NK-92 treated with Interleukin-12 subunit alpha and Interleukin-12 subunit beta, amount 100 ng/mL, for 24 hours (cell line): ENCODE data around the gene CCDC68.

ENCODE experiments used
- DNase-seq: peaks from one replicate; lab custom pipeline; 2025; lab: John Stamatoyannopoulos, UW

Gene CCDC68

DNA sequence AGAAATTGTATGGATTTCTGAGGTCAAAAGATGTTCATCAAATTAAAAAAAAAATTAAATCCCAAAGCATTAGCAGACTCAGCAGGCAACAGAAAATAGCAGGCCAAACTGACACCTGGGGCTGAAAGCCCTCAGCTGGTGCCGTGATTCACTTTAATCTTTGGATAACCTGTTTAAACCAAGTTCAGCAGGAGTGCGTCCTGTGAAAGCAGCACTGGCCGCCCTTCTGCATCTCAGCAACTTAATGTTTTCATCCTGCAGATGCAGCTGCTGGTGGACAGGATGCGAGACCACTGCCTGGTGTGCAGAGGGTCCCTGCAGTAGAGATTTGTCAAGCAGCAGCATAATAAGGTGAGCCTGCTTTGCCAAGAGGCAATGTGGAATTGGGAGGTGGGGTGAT lies 41.2 kb downstream of the CCDC68 start:
- no peak for DNase-seq

DNA sequence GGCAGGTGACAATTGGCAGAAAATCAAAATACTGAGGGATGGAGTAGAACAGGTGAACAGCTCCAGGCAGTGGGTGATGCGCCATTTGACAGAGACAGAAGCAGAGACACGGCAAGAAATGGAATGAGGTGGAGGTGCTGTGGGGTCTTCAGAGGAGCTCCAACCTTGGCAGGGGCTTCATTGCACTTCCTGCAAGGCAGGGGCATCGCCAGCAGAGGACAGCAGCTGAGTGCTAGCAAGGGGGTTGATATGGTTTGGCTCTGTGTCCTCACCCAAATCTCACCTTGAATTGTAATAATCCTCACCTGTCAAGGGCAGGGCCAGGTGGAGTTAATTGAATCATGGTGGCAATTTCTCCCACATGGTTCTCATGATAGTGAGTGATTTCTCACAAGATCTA lies 42.8 kb downstream of the CCDC68 start:
- DNase-seq, result no peak

DNA sequence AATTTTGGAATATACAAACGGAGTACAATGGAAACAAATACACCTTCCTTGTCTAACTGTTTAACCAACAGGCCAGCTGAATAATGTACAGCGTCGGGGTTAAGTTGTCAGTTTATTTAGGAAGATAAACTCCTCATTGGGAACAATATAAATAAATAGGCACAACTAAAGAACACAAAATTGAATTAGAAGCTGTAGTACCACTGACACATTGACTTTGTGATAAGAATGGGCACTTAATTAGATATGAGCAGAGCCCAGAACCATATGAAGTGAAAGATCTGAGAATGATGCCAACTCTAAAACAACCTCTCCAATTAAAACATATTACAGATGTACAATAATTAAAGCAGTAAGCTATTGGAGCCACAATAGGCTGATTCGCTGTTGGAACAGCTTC lies 44.4 kb downstream of the CCDC68 start:
- no peak for DNase-seq

GRCh38 chr18:54911551-54911950 lies 47.7 kb downstream of the CCDC68 start:
- DNase-seq, result no peak

DNA sequence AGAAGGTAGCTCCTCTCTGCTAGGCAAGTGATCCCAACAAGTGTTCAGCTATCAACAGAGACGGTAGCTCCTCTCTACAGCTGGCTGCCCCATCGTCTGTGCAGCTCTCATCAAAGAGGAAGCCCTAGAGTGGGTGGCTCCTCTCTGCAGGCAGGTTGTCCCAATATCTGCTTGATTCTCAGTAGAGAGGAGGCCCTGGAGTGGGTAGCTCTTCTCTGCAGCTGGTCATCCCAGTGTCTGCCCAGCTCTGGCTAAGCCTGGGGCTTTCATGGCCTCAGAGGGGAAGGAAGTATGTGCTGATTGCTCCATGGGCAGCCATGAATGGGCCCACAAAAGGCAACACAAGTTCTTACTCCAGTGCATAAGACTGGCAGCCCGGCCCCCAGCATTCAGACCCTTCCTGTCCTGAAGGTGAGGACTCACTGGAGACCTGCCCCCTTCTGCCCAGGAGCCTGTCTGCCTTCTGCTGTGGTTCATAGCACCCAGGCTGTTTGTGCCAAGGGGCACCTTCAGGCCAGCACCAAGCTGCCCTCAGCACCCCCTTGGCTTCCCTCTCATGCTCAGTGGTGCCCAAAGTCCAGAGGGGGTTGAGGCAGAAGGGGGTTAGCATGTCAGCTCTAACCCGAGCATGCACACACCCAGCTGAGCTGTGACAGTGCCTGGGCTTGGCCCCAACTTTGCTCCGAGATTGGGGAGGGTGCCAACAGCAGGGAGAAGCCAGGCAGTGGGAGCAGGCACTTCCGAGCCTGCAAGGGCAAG lies 48.9 kb downstream of the CCDC68 start:
- DNase-seq, result no peak

DNA sequence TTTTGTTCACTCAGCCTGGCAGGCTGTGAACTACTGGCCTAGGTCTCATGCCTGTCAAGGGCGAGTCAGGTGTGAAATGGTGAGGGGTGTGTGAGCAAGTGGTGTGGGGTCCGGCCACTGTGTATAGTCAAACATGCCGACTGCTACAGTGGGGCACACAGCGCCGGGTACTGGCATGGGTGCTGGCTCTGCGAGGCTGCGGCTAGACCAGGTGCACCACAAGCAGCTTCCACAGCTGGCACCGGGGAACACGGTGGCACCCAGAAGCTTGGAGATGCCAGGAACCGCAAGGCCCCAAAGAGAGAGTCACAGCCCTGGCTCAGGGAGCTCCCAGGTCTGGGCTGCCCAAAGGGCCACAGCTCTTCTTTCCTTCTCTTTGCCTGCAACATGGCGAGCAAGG lies 49.7 kb downstream of the CCDC68 start:
- no peak for DNase-seq

DNA sequence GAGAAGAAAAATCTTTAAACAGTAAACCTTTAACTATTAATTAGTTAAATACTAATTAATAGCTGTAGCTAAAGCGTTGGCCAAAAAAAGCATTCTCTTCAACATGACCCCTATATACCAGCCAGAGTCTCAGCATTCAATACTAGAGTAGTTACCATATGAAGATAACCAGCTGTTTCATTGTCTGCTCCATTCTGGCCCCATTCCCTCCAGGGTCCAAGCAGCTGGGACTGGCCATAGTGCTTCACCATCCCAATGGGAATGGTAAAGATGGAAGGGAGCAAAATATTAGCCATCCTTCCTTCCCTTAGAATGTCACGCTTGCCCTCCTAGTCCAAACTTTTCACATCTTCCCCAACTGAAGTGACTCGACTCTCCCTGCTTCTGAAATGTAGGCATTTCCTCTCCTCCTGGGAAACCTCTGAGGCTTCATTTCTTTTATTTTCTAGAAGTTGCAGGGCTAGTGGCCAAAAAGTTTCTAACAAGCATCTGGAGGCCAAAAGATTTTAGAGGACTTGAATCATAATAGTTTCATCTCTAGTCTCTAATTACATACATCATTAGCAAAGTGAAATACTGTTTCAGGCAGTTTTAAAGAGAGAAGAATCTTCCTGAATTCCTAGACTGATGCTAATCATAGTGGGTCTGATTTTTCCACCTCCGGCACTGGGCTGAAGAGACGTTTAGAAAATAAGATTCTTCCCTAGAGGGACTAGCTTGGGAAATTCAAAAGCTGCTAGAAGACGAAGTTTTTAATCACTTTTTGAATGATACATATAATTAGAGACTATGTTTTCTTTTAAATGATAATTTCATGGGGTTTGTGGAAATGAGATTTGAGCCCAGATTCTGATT lies 52.7 kb downstream of the CCDC68 start:
- no peak for DNase-seq

DNA sequence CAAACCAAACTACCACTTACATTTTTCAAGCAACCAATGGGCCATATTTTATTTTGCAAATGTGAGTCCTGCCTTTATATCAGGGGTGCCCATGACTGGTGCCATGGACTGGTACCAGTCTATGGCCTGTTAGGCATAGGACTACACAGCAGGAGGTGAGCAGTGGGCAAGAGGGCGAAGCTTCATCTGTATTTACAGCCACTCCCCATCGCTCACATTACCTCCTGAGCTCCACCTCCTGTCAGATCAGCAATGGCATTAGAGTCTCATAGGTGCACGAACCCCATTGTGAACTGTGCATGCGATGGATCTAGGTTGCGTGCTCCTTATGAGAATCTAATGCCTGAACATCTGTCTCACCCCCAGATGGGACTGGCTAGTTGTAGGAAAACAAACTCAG lies 53.6 kb downstream of the CCDC68 start:
- DNase-seq, result no peak

DNA sequence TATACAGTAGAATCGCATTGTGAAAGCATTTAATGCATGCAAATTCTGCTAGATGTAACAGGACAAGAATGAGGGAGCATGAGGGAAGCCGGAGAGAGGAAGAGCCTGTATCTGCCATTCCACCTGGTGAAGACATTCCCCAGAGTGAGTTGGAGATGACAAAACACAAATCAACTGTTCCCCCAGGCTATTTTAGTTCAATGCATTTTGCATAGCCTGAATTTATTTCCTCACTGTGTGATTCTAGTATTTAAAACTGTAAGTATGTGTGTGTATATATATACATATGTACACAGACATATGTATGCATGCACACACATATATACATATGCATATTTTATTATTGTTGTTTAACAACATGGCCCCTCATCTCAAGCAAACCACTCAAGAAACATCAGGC lies 54.7 kb downstream of the CCDC68 start:
- no peak for DNase-seq

GRCh38 chr18:54900290-54900689 lies 59.0 kb downstream of the CCDC68 start:
- DNase-seq, result no peak

DNA sequence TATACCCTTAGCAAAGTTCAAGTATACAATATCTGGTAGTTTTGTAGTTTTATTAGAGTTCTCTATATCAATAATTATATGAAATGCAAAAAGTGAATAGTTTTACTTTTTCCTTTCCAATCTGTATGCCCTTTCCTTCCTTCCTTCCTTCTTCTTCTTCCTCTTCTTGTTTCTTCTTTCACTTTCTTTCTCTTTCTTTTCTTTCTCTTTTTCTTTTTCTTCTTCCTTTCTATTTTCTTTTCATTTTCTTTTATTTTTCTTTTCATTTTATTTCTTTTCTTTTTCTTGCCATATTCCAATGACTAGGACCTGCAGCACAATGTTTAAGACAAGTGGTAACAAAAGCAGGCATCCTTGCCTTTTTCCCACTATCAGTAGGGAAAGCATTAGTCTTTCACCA lies 59.8 kb downstream of the CCDC68 start:
- DNase-seq, result no peak

DNA sequence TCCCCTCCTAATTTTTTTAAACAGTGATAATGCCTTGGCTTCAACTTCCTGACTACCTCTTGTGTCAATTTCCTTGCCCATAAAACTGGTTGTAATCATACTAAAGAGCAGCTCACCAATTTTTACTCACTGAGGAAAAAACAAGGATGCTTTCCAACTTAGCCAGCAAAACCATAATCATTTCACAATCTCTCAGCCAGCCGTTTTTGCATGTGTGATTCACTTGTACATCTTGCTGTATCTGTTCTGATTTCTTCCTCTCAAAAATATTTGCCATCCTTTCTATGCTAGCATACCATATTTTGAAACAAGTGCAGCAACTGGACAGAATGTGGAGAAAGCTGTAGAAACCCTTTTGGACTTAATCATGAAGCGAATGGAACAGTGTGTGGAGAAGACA lies 70.3 kb downstream of the CCDC68 start:
- DNase-seq, result no peak

GRCh38 chr18:54888378-54888777 lies 70.9 kb downstream of the CCDC68 start:
- no peak for DNase-seq

GRCh38 chr18:54883816-54884604 lies 75.3 kb downstream of the CCDC68 start:
- DNase-seq, result no peak

DNA sequence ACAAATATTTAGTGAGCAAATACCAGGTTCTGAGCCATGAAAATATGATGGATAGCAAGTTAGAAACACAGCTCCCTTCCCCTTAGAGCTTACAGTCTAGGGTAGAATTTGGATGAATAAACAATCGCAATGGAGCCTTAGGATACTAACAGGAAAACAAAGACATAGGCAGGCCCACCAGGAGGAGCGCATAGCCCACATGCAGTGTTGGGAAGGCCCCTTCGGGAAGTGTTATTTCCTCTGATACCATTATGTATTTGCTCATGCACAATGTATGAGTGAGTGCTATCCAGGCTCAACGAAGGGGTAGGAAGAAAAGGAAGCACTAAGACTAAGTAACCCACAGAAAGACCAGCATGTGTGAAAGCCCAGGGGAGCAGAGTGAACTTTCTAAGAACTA lies 76.9 kb downstream of the CCDC68 start:
- no peak for DNase-seq

GRCh38 chr18:54881229-54881768 lies 78.0 kb downstream of the CCDC68 start:
- no peak for DNase-seq

DNA sequence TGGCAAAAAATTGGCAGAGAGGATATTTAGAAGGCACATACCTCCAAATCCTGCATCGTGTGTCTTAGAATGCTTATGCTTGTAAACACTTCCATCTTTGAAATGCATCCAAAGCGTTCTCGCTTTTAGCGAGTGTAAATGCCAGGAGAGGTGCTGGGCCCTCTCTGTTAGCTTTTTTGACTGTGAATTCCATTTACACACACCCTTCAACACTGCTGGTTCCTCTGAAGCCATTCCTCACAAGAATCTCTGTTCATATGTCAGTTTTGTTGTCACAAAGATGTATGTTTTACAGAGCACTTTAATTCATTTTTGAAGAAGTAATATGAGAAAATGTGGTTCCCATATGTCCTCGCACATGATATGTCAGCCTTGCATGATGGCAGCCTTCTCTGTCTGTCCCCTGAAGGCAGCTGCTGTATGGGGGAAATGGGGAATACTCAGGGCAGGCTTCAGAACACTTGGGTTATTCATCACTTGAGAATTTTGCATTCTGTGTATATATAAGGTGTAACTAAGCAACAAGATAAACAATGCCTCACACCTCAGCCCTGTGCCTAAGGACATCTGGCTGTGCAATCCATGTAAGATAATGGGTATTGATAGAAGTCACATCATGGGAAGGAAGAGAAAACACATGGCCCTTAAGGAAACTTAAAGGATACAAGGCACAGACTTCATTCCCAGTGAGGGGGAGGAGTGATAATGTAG lies 78.7 kb downstream of the CCDC68 start:
- DNase-seq, result no peak

GRCh38 chr18:54879691-54880090 lies 79.6 kb downstream of the CCDC68 start:
- no peak for DNase-seq

DNA sequence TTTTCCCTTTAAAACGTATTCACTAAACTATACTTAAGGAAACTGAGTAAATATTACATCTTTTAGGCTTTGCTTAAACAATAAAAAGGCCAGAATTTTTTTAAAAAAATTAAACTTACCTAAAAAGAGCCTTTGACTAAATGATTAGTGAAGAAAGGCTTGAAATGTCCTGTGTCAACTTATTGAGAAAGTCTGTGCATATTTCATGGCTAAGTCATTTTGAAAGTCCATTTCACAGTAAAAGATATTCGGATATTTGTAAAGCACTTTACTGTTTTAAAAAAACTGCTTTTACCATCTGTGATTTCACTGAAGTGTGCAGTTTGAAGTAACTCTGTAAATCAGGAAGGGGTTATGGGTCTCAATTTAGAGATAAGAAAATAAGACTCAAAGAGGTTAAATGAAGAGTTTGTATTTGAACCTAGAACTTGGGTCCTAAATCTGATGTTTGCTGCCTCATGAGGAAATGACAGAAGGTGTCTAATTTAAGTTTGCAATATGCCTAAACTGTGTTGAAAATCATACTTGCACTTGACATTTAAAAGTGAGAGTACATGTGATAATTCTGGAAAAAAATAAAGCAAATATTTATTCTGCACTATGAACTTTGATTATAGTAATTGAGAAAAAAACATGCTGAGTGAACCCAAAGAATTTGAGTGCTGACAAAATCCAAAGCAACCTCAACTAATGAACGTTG lies 80.5 kb downstream of the CCDC68 start:
- DNase-seq, result no peak

- DNase-seq, result no peak
Observed at GRCh38 chr18:54878159-54878622, 81.1 kb downstream of the CCDC68 start.

DNA sequence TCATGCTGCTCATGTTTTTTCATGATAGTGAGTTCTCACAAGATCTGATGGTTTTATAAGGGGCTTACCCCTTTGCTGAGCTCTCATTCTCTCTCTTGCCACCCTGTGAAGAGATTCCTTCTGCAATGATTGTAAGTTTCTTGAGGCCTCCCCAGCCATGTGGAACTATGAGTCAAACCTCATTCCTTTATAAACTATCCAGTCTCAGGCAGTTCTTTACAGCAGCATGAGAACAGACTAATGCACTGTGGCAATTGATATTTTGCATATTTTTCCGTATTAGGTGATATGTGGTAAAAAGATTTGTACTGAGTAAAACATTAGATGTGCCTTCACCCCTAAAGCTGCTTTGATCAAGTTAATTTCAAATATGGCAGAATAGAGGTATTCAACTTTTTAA lies 82.2 kb downstream of the CCDC68 start:
- DNase-seq, result no peak
